Fibroblast of mammary gland (primary cell): Measurements from ENCODE around the gene NTM.

ENCODE experiments used
- DNase-seq: peaks from one replicate; pipeline ENCODE4 v3.0.0-alpha.2; 2010; ENCODE audit warnings: low read depth
- H3K4me3 ChIP-seq: 2 replicates; pipeline ENCODE4 v1.5.1; 2011; ENCODE audit warnings: low read depth, mild to moderate bottlenecking, low read length, moderate library complexity; ENCODE audit not compliant: control insufficient read depth
- CTCF ChIP-seq: conservative IDR thresholded peaks from 2 replicates; pipeline ENCODE4 v1.5.1; 2011; ENCODE audit warnings: low read depth, low read length, inconsistent platforms; ENCODE audit not compliant: control insufficient read depth, insufficient read depth

Gene NTM

DNA sequence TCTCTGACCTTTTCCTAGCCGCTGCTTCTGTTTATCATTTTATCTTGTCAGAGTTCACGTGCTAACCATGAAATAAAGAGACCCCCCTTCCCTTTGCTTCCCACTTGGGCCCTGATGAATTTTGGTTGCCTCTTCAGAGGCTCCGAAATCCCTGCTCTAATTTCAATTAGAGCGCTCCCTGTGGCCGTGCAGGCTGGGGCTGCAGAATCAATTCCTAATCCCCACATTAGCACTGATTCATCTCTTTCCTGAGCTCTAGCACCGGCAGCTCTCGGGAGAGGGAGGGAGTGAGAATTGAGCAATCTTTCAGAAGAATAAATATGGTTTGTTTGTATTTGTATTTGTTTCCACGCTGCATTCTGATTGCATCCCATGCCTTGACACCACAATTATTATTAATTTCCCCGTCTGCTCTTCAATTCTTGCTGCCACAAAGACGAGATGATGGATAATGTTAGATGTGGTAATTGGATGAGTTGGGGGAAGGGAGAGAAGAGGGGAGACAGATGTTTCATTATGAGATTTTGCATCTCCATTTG, 76.9 kb downstream of the NTM start:
- H3K4me3 ChIP-seq, result no peak overlapping the region
- DNase-seq, result no peak
- TF ChIP-seq CTCF, result no peak

DNA sequence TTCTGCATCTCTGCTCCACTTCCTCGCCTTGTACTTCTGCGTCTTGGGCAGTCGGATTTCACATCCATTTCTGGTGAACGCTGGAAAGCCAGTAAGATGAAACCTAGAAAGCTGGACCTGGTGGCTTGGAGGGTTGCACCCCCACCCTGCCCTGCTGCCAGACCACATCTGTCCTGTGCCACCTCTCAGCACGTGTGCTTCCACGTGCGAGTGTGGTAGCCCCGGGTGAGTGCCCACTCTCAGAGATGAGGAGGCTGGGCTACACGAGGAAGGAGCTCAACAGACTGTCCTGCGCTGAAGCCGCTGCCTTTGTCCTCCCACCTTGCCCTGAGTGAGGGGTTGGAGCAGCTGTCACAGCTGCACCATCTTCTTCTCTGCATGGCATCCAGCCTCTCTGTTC, 77.5 kb downstream of the NTM start:
- H3K4me3 ChIP-seq, result no peak overlapping the region
- no peak for TF ChIP-seq CTCF
- DNase-seq, result no peak

DNA sequence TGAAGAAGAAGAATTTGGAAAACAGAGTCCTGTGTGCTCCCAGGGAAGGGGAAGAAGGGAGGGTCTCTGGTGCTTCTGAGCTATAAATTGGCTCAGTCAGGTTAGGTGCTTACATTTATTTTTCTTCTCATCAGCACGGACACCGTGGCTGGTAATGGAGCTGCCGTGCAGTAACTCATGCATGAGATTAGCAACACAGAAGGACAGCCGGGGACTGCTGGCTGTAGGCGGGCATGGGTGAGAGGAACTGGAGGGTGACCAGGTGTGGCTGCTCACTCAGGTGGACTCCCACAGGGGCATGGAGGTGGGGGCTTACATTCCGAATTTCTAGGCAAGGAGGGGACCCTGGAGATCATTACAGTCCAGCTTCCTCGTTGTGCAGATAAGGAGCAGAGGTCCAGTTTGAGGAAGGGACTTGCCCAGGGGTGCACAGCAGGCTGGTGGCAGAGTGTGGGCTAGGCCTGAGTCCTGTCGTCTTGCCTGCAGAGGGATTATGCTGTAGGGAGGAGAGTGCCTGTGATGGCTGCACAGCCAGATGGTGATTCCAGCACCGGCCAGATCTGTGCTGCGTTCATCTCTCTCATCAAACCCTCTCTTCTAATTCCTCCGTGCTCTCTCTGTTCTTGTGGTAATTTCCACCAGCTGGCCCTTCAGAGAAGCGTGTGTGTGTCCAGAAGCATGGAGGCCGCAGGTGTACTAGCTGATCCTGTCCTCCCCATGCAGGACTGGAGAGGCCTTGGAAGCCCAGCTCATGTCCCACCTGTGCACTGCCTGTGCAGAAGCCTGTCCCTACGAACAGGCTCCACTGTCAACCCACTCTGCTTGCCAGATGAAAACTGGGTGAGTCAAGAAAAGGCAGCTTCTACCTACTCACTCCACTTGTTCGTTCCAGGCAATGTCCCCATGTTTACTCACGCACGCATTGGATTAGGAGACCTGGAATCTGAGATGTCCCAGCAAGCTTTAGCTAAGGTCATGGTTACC, 78.9 kb downstream of the NTM start:
- no peak overlapping the region for H3K4me3 ChIP-seq
- DNase-seq, result no peak
- TF ChIP-seq CTCF, result no peak

GRCh38 chr11:131454490-131454889, 84.1 kb downstream of the NTM start:
- no peak for DNase-seq
- no peak overlapping the region for H3K4me3 ChIP-seq

GRCh38 chr11:131454989-131455388, 84.6 kb downstream of the NTM start:
- DNase-seq, result no peak
- H3K4me3 ChIP-seq, result no peak overlapping the region
- TF ChIP-seq CTCF, result no peak

More at GRCh38 chr11:131454490-131454889, 84.1 kb downstream of the NTM start:
- TF ChIP-seq CTCF, result no peak

GRCh38 chr11:131455843-131456704, 85.7 kb downstream of the NTM start:
- TF ChIP-seq CTCF, result no peak
- DNase-seq, result no peak
- no peak overlapping the region for H3K4me3 ChIP-seq
